ENCODE results near the gene CHST2. TPM values are rescaled to one million over a fixed set of nuclear protein-coding genes. Genes with fewer than 3 reads are reported as not detected.

CHST2 gene
- total and polyA plus RNA-seq, 4 donors = 0.11 to 48.7 (median 0.93) TPM

DNA sequence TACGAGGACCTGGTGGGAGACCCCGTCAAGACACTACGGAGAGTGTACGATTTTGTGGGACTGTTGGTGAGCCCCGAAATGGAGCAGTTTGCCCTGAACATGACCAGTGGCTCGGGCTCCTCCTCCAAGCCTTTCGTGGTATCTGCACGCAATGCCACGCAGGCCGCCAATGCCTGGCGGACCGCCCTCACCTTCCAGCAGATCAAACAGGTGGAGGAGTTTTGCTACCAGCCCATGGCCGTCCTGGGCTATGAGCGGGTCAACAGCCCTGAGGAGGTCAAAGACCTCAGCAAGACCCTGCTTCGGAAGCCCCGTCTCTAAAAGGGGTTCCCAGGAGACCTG, 2.5 kb downstream of the CHST2 start:
- H3K36me3 ChIP-seq (ENCODE audit: control insufficient read depth in 4 of 4, insufficient read depth in 3 of 4, low read depth in 1 of 4, low read length in 3 of 4) = no peaks in the 10 kb centered on the region
- H3K27me3 ChIP-seq (ENCODE audit: control insufficient read depth in 4 of 4, insufficient read depth in 4 of 4, low read length in 3 of 4) = no peaks in the 10 kb centered on the region
- no peak overlapping the region for H3K9ac ChIP-seq (ENCODE audit: low read depth in 1 of 2, low read length in 2 of 2)
- no peaks in the 10 kb centered on the region for H3K9me3 ChIP-seq (ENCODE audit: control insufficient read depth in 4 of 4, low read length in 3 of 4)
- H3K27ac ChIP-seq (ENCODE audit: low read depth in 1 of 2, low read length in 2 of 2) = no peak overlapping the region
- no peak for DNase-seq (ENCODE audit: low spot score)
- peaks cover 5 to 44% (median 32%) of the 10 kb centered on the region in 4 donors for H3K4me1 ChIP-seq (ENCODE audit: control insufficient read depth in 4 of 4, insufficient read depth in 4 of 4, low read length in 3 of 4)
- WGBS = 97% methylated on average over 16 of the region's 16 CpGs
- H3K4me3 ChIP-seq (ENCODE audit: low read depth in 1 of 3, low read length in 3 of 3) = no peak overlapping the region
- TF ChIP-seq NR2F2 (IDR thresholded peaks at IDR 0.05) (no peak), HNF4G (IDR thresholded peaks at IDR 0.05) (no peak), GABPA (IDR thresholded peaks at IDR 0.05 in 1 of 2, conservative IDR thresholded peaks at IDR 0.05 in 1 of 2) (no peak), JUND (IDR thresholded peaks at IDR 0.05) (no peak), HNF4A (conservative IDR thresholded peaks at IDR 0.05) (no peak), RXRA (IDR thresholded peaks at IDR 0.05) (no peak), CTCF (IDR thresholded peaks at IDR 0.05; ENCODE audit: low read depth, low read length, missing input control) (no peak), SP1 (IDR thresholded peaks at IDR 0.05) (no peak), ZBTB33 (IDR thresholded peaks at IDR 0.05) (no peak), RAD21 (IDR thresholded peaks at IDR 0.05) (no peak), FOXA2 (IDR thresholded peaks at IDR 0.05) (no peak), EGR1 (IDR thresholded peaks at IDR 0.05; ENCODE audit: low read depth in 2 of 2) (no peak)
- TF ChIP-seq, protein P1, sequence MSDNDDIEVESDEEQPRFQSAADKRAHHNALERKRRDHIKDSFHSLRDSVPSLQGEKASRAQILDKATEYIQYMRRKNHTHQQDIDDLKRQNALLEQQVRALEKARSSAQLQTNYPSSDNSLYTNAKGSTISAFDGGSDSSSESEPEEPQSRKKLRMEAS (IDR thresholded peaks at IDR 0.05) = no peak

- 72% methylated on average over 4 of the region's 4 CpGs for WGBS
- no peaks in the 10 kb centered on the region for H3K36me3 ChIP-seq (ENCODE audit: control insufficient read depth in 4 of 4, insufficient read depth in 3 of 4, low read depth in 1 of 4, low read length in 3 of 4)
Measured at GRCh38 chr3:143122608-143123352, 3.2 kb downstream of the CHST2 start.

More at GRCh38 chr3:143122608-143123352, 3.2 kb downstream of the CHST2 start:
- Histone ChIP-seq H3K4me3 (ENCODE audit: low read depth in 1 of 3, low read length in 3 of 3) (no peak overlapping the region), H3K27me3 (ENCODE audit: control insufficient read depth in 4 of 4, insufficient read depth in 4 of 4, low read length in 3 of 4) (no peaks in the 10 kb centered on the region), H3K27ac (ENCODE audit: low read depth in 1 of 2, low read length in 2 of 2) (no peak overlapping the region), H3K4me1 (ENCODE audit: control insufficient read depth in 4 of 4, insufficient read depth in 4 of 4, low read length in 3 of 4) (peaks cover 5 to 44% (median 32%) of the 10 kb centered on the region in 4 donors), H3K9me3 (ENCODE audit: control insufficient read depth in 4 of 4, low read length in 3 of 4) (no peaks in the 10 kb centered on the region), H3K9ac (ENCODE audit: low read depth in 1 of 2, low read length in 2 of 2) (no peak overlapping the region)
- TF ChIP-seq TAF1 (conservative IDR thresholded peaks at IDR 0.05) (no peak), YY1 (IDR thresholded peaks at IDR 0.05) (no peak), SP1 (IDR thresholded peaks at IDR 0.05) (no peak), NR2F2 (IDR thresholded peaks at IDR 0.05) (no peak), RXRA (IDR thresholded peaks at IDR 0.05) (no peak), HNF4A (conservative IDR thresholded peaks at IDR 0.05) (no peak), FOXA2 (IDR thresholded peaks at IDR 0.05) (no peak), HNF4G (IDR thresholded peaks at IDR 0.05) (no peak), FOXA1 (IDR thresholded peaks at IDR 0.05) (no peak), RAD21 (IDR thresholded peaks at IDR 0.05) (no peak), REST (IDR thresholded peaks at IDR 0.05) (no peak)
- TF ChIP-seq, protein P1 (IDR thresholded peaks at IDR 0.05) = no peak
- DNase-seq (ENCODE audit: low spot score) = no peak

Data from liver (tissue), 9 donors.